Measurements from ENCODE around the gene GRM6.

The GRM6 gene

GRCh38 chr5:178983728-178984127 lies 11.4 kb downstream of the GRM6 start:
- no peak for DNase-seq

GRCh38 chr5:178982941-178983340 lies 12.2 kb downstream of the GRM6 start:
- no peak for DNase-seq

GRCh38 chr5:178981381-178981780 lies 13.7 kb downstream of the GRM6 start:
- DNase-seq: no peak

- DNase-seq: no peak
These were observed 29.6 kb downstream of the GRM6 start for GRCh38 chr5:178965465-178966055.

- no peak for DNase-seq
These were observed 53.8 kb downstream of the GRM6 start for GRCh38 chr5:178941361-178941760.

- no peak for DNase-seq
These were observed 54.4 kb downstream of the GRM6 start, which contains the start of gene ZNF454 for GRCh38 chr5:178940569-178941360. ZNF454 (plus strand) TSS chr5:178941198; CDS start chr5:178942792, 1,594 bp downstream.

GRCh38 chr5:178931846-178932760 lies 63.0 kb downstream of the GRM6 start:
- no peak for DNase-seq
